MM.1S (cell line): ENCODE results near the gene UTS2R.

ENCODE experiments used
- DNase-seq: peaks from one replicate; pipeline ENCODE4 v3.0.0-alpha.2; 2015
- H2AFZ ChIP-seq: fragments of 300-600 bp; sonication (generic); 2 replicates; pipeline ENCODE4 v1.6.0; 2016; ENCODE audit warnings: antibody characterized with exemption, low read length
- H3F3A ChIP-seq: fragments of 300-600 bp; sonication (generic); 2 replicates; pipeline ENCODE4 v1.6.1; 2016; ENCODE audit warnings: mild to moderate bottlenecking, antibody characterized with exemption, low read length, moderate library complexity, mixed read lengths; ENCODE audit not compliant: insufficient read depth
- H3K27ac ChIP-seq: fragments of 300-600 bp; sonication (generic); 2 replicates; pipeline ENCODE4 v1.5.1; 2016; ENCODE audit warnings: mild to moderate bottlenecking, low read length
- H3K27me3 ChIP-seq: fragments of 300-600 bp; sonication (generic); replicated peaks from 2 replicates; pipeline ENCODE4 v1.6.0; 2016; ENCODE audit warnings: low read length; ENCODE audit not compliant: insufficient read depth
- H3K36me3 ChIP-seq: fragments of 300-600 bp; sonication (generic); replicated peaks from 2 replicates; pipeline ENCODE4 v1.6.1; 2016; ENCODE audit warnings: mild to moderate bottlenecking, low read length, mixed read lengths; ENCODE audit not compliant: insufficient read depth
- H3K4me1 ChIP-seq: fragments of 300-600 bp; sonication (generic); 2 replicates; pipeline ENCODE4 v1.6.1; 2016; ENCODE audit warnings: low read length, mixed read lengths
- H3K4me2 ChIP-seq: fragments of 300-600 bp; sonication (generic); 2 replicates; pipeline ENCODE4 v1.6.0; 2016; ENCODE audit warnings: low read depth, low read length
- H3K4me3 ChIP-seq: fragments of 300-600 bp; sonication (generic); 2 replicates; pipeline ENCODE4 v1.5.1; 2016; ENCODE audit warnings: low read length, mixed read lengths
- H3K79me2 ChIP-seq: fragments of 300-600 bp; sonication (generic); 2 replicates; pipeline ENCODE4 v1.6.1; 2016; ENCODE audit warnings: mixed run types, low read length, mixed read lengths
- H3K9ac ChIP-seq: fragments of 300-600 bp; sonication (generic); 2 replicates; pipeline ENCODE4 v1.6.1; 2016; ENCODE audit warnings: low read length, mixed read lengths
- H3K9me2 ChIP-seq: fragments of 300-600 bp; sonication (generic); replicated peaks from 2 replicates; pipeline ENCODE4 v1.6.1; 2016; ENCODE audit warnings: mild to moderate bottlenecking, low read length, mixed read lengths; ENCODE audit not compliant: insufficient read depth
- H3K9me3 ChIP-seq: fragments of 300-600 bp; sonication (generic); replicated peaks from 2 replicates; pipeline ENCODE4 v1.6.1; 2016; ENCODE audit warnings: mild to moderate bottlenecking, low read length, mixed read lengths; ENCODE audit not compliant: insufficient read depth
- H4K20me1 ChIP-seq: fragments of 300-600 bp; sonication (generic); 2 replicates; pipeline ENCODE4 v1.6.1; 2016; ENCODE audit warnings: mild to moderate bottlenecking, low read length, moderate library complexity, mixed read lengths; ENCODE audit not compliant: insufficient read depth
- EZH2 ChIP-seq: fragments of 300-600 bp; sonication (generic); optimal IDR thresholded peaks from 2 replicates; pipeline ENCODE3; 2017; ENCODE audit warnings: low read depth, mild to moderate bottlenecking, antibody characterized with exemption, low read length, mixed read lengths
- EZH2phosphoT487 ChIP-seq: fragments of 300-600 bp; sonication (generic); IDR thresholded peaks from 2 replicates; pipeline ENCODE4 v1.6.1; 2018; ENCODE audit warnings: antibody characterized with exemption, low read length
- TF ChIP-seq, protein P1 (sequence below): fragments of 300-600 bp; sonication (generic); IDR thresholded peaks from 2 replicates; pipeline ENCODE4 v1.5.1; 2016; ENCODE audit warnings: antibody characterized with exemption, low read length, mixed read lengths

UTS2R gene

GRCh38 chr17:82371333-82372248, at the start of gene UTS2R:
Gene UTS2R (plus strand): TSS chr17:82371765. CDS start chr17:82374325, 2,560 bp downstream.
- Histone ChIP-seq H3K4me2 (peak within 1 kb of the TSS; percentile 92), H3K27ac (peak within 1 kb of the TSS; percentile 81), H3K9me2 (no peaks in the 10 kb centered on the region), H3F3A (peaks cover 11% of the 10 kb centered on the region; the same call in 1 of the 2 replicates), H3K9me3 (no peaks in the 10 kb centered on the region), H3K79me2 (no peaks in the 10 kb centered on the region), H3K36me3 (no peaks in the 10 kb centered on the region), H3K27me3 (no peaks in the 10 kb centered on the region), H3K9ac (peak within 1 kb of the TSS; percentile 40), H2AFZ (peak within 1 kb of the TSS; percentile 70), H3K4me3 (peak within 1 kb of the TSS; percentile 46; the same call in 1 of the 2 replicates), H3K4me1 (peaks cover 16% of the 10 kb centered on the region), H4K20me1 (no peaks in the 10 kb centered on the region)
- DNase-seq = no peak
- TF ChIP-seq EZH2phosphoT487 = no peak
- TF ChIP-seq, protein P1, sequence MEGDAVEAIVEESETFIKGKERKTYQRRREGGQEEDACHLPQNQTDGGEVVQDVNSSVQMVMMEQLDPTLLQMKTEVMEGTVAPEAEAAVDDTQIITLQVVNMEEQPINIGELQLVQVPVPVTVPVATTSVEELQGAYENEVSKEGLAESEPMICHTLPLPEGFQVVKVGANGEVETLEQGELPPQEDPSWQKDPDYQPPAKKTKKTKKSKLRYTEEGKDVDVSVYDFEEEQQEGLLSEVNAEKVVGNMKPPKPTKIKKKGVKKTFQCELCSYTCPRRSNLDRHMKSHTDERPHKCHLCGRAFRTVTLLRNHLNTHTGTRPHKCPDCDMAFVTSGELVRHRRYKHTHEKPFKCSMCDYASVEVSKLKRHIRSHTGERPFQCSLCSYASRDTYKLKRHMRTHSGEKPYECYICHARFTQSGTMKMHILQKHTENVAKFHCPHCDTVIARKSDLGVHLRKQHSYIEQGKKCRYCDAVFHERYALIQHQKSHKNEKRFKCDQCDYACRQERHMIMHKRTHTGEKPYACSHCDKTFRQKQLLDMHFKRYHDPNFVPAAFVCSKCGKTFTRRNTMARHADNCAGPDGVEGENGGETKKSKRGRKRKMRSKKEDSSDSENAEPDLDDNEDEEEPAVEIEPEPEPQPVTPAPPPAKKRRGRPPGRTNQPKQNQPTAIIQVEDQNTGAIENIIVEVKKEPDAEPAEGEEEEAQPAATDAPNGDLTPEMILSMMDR = no peak
- TF ChIP-seq EZH2 = no peak

GRCh38 chr17:82321947-82322466, 49.6 kb upstream of the UTS2R start:
- H4K20me1 ChIP-seq = no peaks in the 10 kb centered on the region
- no peak for DNase-seq
- H2AFZ ChIP-seq = no peak overlapping the region
- H3K79me2 ChIP-seq = no peaks in the 10 kb centered on the region
- no peaks in the 10 kb centered on the region for H3K9me3 ChIP-seq
- H3K27me3 ChIP-seq = no peaks in the 10 kb centered on the region; the same call in 1 of the 2 replicates
- H3K4me3 ChIP-seq = no peak overlapping the region
- peaks cover 2% of the 10 kb centered on the region; the same call in 1 of the 2 replicates for H3F3A ChIP-seq
- no peaks in the 10 kb centered on the region for H3K4me1 ChIP-seq
- H3K36me3 ChIP-seq = no peaks in the 10 kb centered on the region
- no peak for TF ChIP-seq EZH2phosphoT487
- TF ChIP-seq, protein P1 = no peak
- no peak for TF ChIP-seq EZH2
- no peak overlapping the region for H3K27ac ChIP-seq
- no peaks in the 10 kb centered on the region for H3K9me2 ChIP-seq
- no peak overlapping the region for H3K4me2 ChIP-seq
- H3K9ac ChIP-seq = no peak overlapping the region

- H4K20me1 ChIP-seq = no peaks in the 10 kb centered on the region
- H3K9ac ChIP-seq = no peak overlapping the region
- no peak for DNase-seq
- H3K27me3 ChIP-seq = no peaks in the 10 kb centered on the region
- H3K36me3 ChIP-seq = no peaks in the 10 kb centered on the region
- no peaks in the 10 kb centered on the region for H3K4me1 ChIP-seq
- no peaks in the 10 kb centered on the region for H3K79me2 ChIP-seq
- H3F3A ChIP-seq = peaks cover 2% of the 10 kb centered on the region; the same call in 1 of the 2 replicates
- no peaks in the 10 kb centered on the region for H3K9me2 ChIP-seq
- no peak overlapping the region for H3K27ac ChIP-seq
- no peak for TF ChIP-seq EZH2
- TF ChIP-seq, protein P1 = no peak
- no peak for TF ChIP-seq EZH2phosphoT487
- H3K4me2 ChIP-seq = no peak overlapping the region
- H3K9me3 ChIP-seq = no peaks in the 10 kb centered on the region
- no peak overlapping the region for H3K4me3 ChIP-seq
- H2AFZ ChIP-seq = no peak overlapping the region
Measured at GRCh38 chr17:82322526-82323453, 48.8 kb upstream of the UTS2R start.
